IMR-90 (cell line): ENCODE data around the gene ZNF641. TPM values are rescaled to one million over a fixed set of nuclear protein-coding genes. Genes with fewer than 3 reads are reported as not detected.

Source experiments
- ATAC-seq: fragments of 200-7000 bp; cut with Tn5 transposase; 2 replicates; pipeline ENCODE4 v1.9.1; 2020; ENCODE audit warnings: low read depth, mild to moderate bottlenecking, moderate library complexity
- BruUV-seq: library from RNA; stranded (reverse); fragments of 400-500 nt; replicated peaks from 2 replicates; lab custom pipeline; 2021; lab: Mats Ljungman, UMichigan
- CTCF ChIA-PET: fragments of 300-600 bp; formaldehyde crosslinking; extraction: SDS; loops from one replicate; lab custom pipeline; 2021; ENCODE audit warnings: antibody characterized with exemption; lab: Yijun Ruan, JAX
- POLR2A ChIA-PET: fragments of 300-600 bp; sonication (Branson Sonifier 250); formaldehyde crosslinking; loops from one replicate; lab custom pipeline; 2022; ENCODE audit warnings: antibody characterized with exemption; ENCODE audit not compliant: unreplicated experiment; lab: Charles Lee
- DNase-seq: peaks from one replicate; pipeline ENCODE4 v3.0.0; 2013
- H2AFZ ChIP-seq: replicated peaks from 2 replicates; pipeline ENCODE3; 2013; ENCODE audit warnings: low read length, mild to moderate bottlenecking; ENCODE audit not compliant: poor library complexity
- H2AK5ac ChIP-seq: 2 replicates; pipeline ENCODE4 v1.6.1; 2013; ENCODE audit warnings: low read depth, low read length, inconsistent platforms
- H2AK9ac ChIP-seq: replicated peaks from 2 replicates; pipeline ENCODE3; 2013; ENCODE audit warnings: mild to moderate bottlenecking, low read depth, low read length, moderate library complexity; ENCODE audit not compliant: poor library complexity
- H2BK120ac ChIP-seq: 2 replicates; pipeline ENCODE4 v1.6.1; 2013; ENCODE audit warnings: low read depth, low read length, inconsistent platforms
- H2BK15ac ChIP-seq: 3 replicates; pipeline ENCODE4 v1.6.1; 2013; ENCODE audit warnings: low read depth, low read length, inconsistent platforms
- H2BK20ac ChIP-seq: 2 replicates; pipeline ENCODE4 v1.6.1; 2013; ENCODE audit warnings: low read depth, mild to moderate bottlenecking, inconsistent platforms, low read length, moderate library complexity
- H2BK5ac ChIP-seq: 2 replicates; pipeline ENCODE4 v1.6.1; 2013; ENCODE audit warnings: mild to moderate bottlenecking, low read depth, low read length, inconsistent platforms; ENCODE audit not compliant: poor library complexity, severe bottlenecking
- H3K14ac ChIP-seq: replicated peaks from 2 replicates; pipeline ENCODE4 v1.6.1; 2013; ENCODE audit warnings: low read depth, low read length, inconsistent platforms
- H3K18ac ChIP-seq: 2 replicates; pipeline ENCODE4 v1.6.1; 2013; ENCODE audit warnings: low read depth, low read length, control low read depth
- H3K23ac ChIP-seq: 2 replicates; pipeline ENCODE4 v1.6.1; 2013; ENCODE audit warnings: low read depth, low read length, inconsistent platforms
- H3K27ac ChIP-seq: 2 replicates; pipeline ENCODE4 v1.5.1; 2013; ENCODE audit warnings: mild to moderate bottlenecking, control low read depth, low read length; ENCODE audit not compliant: insufficient read depth
- H3K27me3 ChIP-seq: 2 replicates; pipeline ENCODE4 v1.6.1; 2013; ENCODE audit warnings: low read length; ENCODE audit not compliant: control insufficient read depth, insufficient read depth
- H3K36me3 ChIP-seq: 2 replicates; pipeline ENCODE4 v1.6.1; 2013; ENCODE audit warnings: low read length, mixed read lengths; ENCODE audit not compliant: control insufficient read depth, insufficient read depth
- H3K4ac ChIP-seq: 2 replicates; pipeline ENCODE4 v1.6.1; 2013; ENCODE audit warnings: low read depth, low read length, inconsistent platforms
- H3K4me1 ChIP-seq: 2 replicates; pipeline ENCODE4 v1.6.1; 2013; ENCODE audit warnings: low read length, mixed read lengths; ENCODE audit not compliant: control insufficient read depth, insufficient read depth
- H3K4me2 ChIP-seq: 2 replicates; pipeline ENCODE4 v1.6.1; 2013; ENCODE audit warnings: low read depth, mild to moderate bottlenecking, control low read depth, low read length, moderate library complexity
- H3K4me3 ChIP-seq: 2 replicates; pipeline ENCODE4 v1.5.1; 2013; ENCODE audit warnings: low read depth, mild to moderate bottlenecking, control low read depth, low read length, moderate library complexity; ENCODE audit not compliant: insufficient read depth
- H3K56ac ChIP-seq: 2 replicates; pipeline ENCODE4 v1.6.1; 2013; ENCODE audit warnings: low read length, inconsistent platforms; ENCODE audit not compliant: insufficient read depth; ENCODE audit errors: extremely low read depth
- H3K79me1 ChIP-seq, 2 experiments: 2 replicates each; pipeline ENCODE4 v1.6.1; 2013; ENCODE audit warnings: low read length in 2 of 2, inconsistent platforms in 1 of 2, low read depth in 1 of 2
- H3K9ac ChIP-seq: 2 replicates; pipeline ENCODE4 v1.6.1; 2013; ENCODE audit warnings: low read depth, low read length, control low read depth
- H3K9me1 ChIP-seq: 2 replicates; pipeline ENCODE4 v1.6.1; 2013; ENCODE audit warnings: low read length, inconsistent platforms; ENCODE audit not compliant: insufficient read depth
- H3K9me3 ChIP-seq: 2 replicates; pipeline ENCODE4 v1.6.1; 2013; ENCODE audit warnings: low read length; ENCODE audit not compliant: control insufficient read depth, insufficient read depth
- H4K20me1 ChIP-seq: 2 replicates; pipeline ENCODE4 v1.6.1; 2013; ENCODE audit warnings: low read length, inconsistent platforms; ENCODE audit not compliant: insufficient read depth
- H4K5ac ChIP-seq: 2 replicates; pipeline ENCODE4 v1.6.1; 2013; ENCODE audit warnings: mild to moderate bottlenecking, low read depth, low read length, control low read depth
- H4K8ac ChIP-seq, 2 experiments: 2 replicates each; pipeline ENCODE4 v1.6.1; 2013; ENCODE audit warnings: low read depth in 2 of 2, low read length in 2 of 2, control low read depth in 1 of 2, inconsistent platforms in 1 of 2
- H4K91ac ChIP-seq: 2 replicates; pipeline ENCODE4 v1.6.1; 2013; ENCODE audit warnings: low read depth, low read length, inconsistent platforms; ENCODE audit not compliant: insufficient read depth
- CEBPB ChIP-seq: IDR thresholded peaks from 2 replicates; pipeline ENCODE4 v1.6.1; 2012; ENCODE audit warnings: low read depth, low read length, improper control_type of control experiment
- CHD1 ChIP-seq: IDR thresholded peaks from 2 replicates; pipeline ENCODE4 v1.6.1; 2012; ENCODE audit warnings: low read depth, low read length, improper control_type of control experiment
- FOS ChIP-seq: fragments of 150-350 bp; IDR thresholded peaks from 2 replicates; pipeline ENCODE4 v1.6.1; 2016; ENCODE audit warnings: low read depth, low read length
- MXI1 ChIP-seq: IDR thresholded peaks from 2 replicates; pipeline ENCODE4 v1.6.1; 2012; ENCODE audit warnings: low read depth, mild to moderate bottlenecking, low read length, moderate library complexity, borderline replicate concordance
- POLR2A ChIP-seq: IDR thresholded peaks from 2 replicates; pipeline ENCODE4 v1.6.1; 2012; ENCODE audit warnings: mild to moderate bottlenecking, low read depth, low read length
- RAD21 ChIP-seq: IDR thresholded peaks from 2 replicates; pipeline ENCODE4 v1.6.1; 2012; ENCODE audit warnings: low read length, improper control_type of control experiment
- RCOR1 ChIP-seq: IDR thresholded peaks from 2 replicates; pipeline ENCODE4 v1.6.1; 2012; ENCODE audit warnings: mild to moderate bottlenecking, low read length, improper control_type of control experiment; ENCODE audit not compliant: insufficient replicate concordance
- RFX5 ChIP-seq: IDR thresholded peaks from 2 replicates; pipeline ENCODE4 v1.8.0; 2012; ENCODE audit warnings: low read depth, mild to moderate bottlenecking, low read length, moderate library complexity
- WGBS, 2 experiments: methylation state at CpG; one replicate each; pipeline versions ENCODE4 v1.1.5 to v1.1.7; 2013; ENCODE audit warnings: missing lambda C conversion rate in 2 of 2; ENCODE audit not compliant: insufficient read length in 1 of 2; ENCODE audit errors: extremely low coverage in 2 of 2; 5-methylcytosine and 5-hydroxymethylcytosine counted together
- dilution Hi-C: fragments of 300-500 bp; cut with HindIII; formaldehyde crosslinking; loops from one replicate; pipeline ENCODE4 v1.14.3; 2018; ENCODE audit warnings: low sequenced_read_pairs; ENCODE audit not compliant: unreplicated experiment
- in situ Hi-C: fragments of 300-500 bp; cut with MboI; formaldehyde crosslinking; loops from 3 replicates; pipeline ENCODE4 v1.14.3; 2019; ENCODE audit warnings: low sequenced_read_pairs, inconsistent platforms, mixed read lengths
- intact Hi-C: fragments of 100-400 bp; cut with micrococcal nuclease; formaldehyde crosslinking; loops from 2 replicates; pipeline ENCODE4 v1.10.0; 2022
- polyA plus RNA-seq, 3 experiments: library from polyadenylated mRNA; depleted of rRNA; stranded (reverse); fragments of >200 nt; gene quantifications; 2 replicates each; pipeline ENCODE4 v1.2.3, GENCODE V29; 2012; ENCODE audit warnings: low replicate concordance in 1 of 3
- total RNA-seq: library from RNA; depleted of rRNA; stranded (reverse); fragments of >200 nt; gene quantifications from 2 replicates; pipeline ENCODE4 v1.2.3, GENCODE V29; 2012
- TF ChIP-seq, protein P1 (sequence below): fragments of 150-350 bp; IDR thresholded peaks from 2 replicates; pipeline ENCODE4 v1.6.1; 2017; ENCODE audit warnings: mild to moderate bottlenecking, antibody characterized with exemption, low read length, low read depth
- TF ChIP-seq, protein P2 (sequence below): conservative IDR thresholded peaks from 2 replicates; pipeline ENCODE4 v1.5.1; 2012; ENCODE audit warnings: mild to moderate bottlenecking, low read depth, low read length, improper control_type of control experiment

ZNF641 gene
- total and polyA plus RNA-seq, 2 of the 4 experiments (the other 2 are of a cell fraction), result 2.5 to 5.2 TPM

DNA sequence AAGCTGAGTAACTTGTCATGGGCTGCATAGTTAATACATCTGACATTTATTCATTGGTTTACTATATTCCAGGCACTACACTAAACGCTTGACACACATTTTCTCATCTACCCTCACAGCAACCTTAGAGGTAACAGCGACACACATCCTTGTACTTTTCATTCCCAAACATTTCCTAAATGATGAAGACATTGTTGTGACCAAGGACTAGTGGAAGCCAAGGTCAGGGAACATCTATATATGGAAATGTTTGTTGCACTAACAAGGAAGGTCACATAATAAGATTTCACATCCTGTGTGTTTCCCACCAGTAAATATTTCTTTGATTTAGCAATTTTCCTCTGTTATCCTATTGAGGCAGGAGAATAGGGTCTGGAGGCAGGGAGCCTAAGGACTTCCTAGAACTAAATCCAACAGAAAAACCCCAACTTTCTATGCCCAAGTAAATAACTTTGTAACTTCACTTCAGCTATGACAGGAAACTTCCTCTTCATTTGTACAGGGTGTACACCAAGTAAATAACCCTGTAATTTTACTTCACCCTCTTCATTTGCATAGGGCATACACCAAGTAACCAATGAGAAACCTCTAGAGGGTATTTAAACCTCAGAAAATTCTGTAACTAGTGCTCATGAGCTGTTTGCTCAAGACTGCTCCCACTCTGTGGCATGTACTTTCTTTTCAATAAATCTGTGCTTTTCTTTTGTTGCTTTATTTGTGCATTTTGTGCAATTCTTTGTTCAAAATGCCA lies 48.4 kb downstream of the ZNF641 start:
- H4K20me1 ChIP-seq, result no peaks in the 10 kb centered on the region
- H3K4me1 ChIP-seq, result no peaks in the 10 kb centered on the region
- peaks cover 3% of the 10 kb centered on the region for H3K27me3 ChIP-seq
- no peak overlapping the region for H2BK15ac ChIP-seq
- no peak overlapping the region for H4K8ac ChIP-seq
- no peak for DNase-seq
- no peak overlapping the region for H3K4me2 ChIP-seq
- H3K9me1 ChIP-seq, result no peaks in the 10 kb centered on the region
- no peak overlapping the region for H2BK5ac ChIP-seq
- H2BK120ac ChIP-seq, result no peak overlapping the region
- H3K18ac ChIP-seq, result no peak overlapping the region
- no TSS peak for BruUV-seq
- no CpG with 5 or more reads among the region's 2 CpGs for WGBS, 2 experiments
- intact Hi-C loops, result no loop called here
- ATAC-seq, result no peak
- H2AK9ac ChIP-seq, result no peak overlapping the region
- H4K5ac ChIP-seq, result no peak overlapping the region
- no peak overlapping the region for H3K56ac ChIP-seq
- H2AK5ac ChIP-seq, result no peak overlapping the region
- no peak overlapping the region for H3K4me3 ChIP-seq
- no peak overlapping the region for H4K91ac ChIP-seq
- in situ Hi-C loops, result no loop called here
- no peaks in the 10 kb centered on the region for H3K9me3 ChIP-seq
- H2AFZ ChIP-seq, result no peak overlapping the region
- no peaks in the 10 kb centered on the region for H3K79me1 ChIP-seq
- no peak overlapping the region for H3K14ac ChIP-seq
- CTCF ChIA-PET, result no interaction called here
- H3K4ac ChIP-seq, result no peak overlapping the region
- TF ChIP-seq RFX5, result no peak
- TF ChIP-seq FOS, result no peak
- no peak for TF ChIP-seq RAD21
- TF ChIP-seq, protein P1, sequence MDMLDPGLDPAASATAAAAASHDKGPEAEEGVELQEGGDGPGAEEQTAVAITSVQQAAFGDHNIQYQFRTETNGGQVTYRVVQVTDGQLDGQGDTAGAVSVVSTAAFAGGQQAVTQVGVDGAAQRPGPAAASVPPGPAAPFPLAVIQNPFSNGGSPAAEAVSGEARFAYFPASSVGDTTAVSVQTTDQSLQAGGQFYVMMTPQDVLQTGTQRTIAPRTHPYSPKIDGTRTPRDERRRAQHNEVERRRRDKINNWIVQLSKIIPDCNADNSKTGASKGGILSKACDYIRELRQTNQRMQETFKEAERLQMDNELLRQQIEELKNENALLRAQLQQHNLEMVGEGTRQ, result no peak
- no peak for TF ChIP-seq POLR2A
- no peak for TF ChIP-seq CHD1
- TF ChIP-seq, protein P2, sequence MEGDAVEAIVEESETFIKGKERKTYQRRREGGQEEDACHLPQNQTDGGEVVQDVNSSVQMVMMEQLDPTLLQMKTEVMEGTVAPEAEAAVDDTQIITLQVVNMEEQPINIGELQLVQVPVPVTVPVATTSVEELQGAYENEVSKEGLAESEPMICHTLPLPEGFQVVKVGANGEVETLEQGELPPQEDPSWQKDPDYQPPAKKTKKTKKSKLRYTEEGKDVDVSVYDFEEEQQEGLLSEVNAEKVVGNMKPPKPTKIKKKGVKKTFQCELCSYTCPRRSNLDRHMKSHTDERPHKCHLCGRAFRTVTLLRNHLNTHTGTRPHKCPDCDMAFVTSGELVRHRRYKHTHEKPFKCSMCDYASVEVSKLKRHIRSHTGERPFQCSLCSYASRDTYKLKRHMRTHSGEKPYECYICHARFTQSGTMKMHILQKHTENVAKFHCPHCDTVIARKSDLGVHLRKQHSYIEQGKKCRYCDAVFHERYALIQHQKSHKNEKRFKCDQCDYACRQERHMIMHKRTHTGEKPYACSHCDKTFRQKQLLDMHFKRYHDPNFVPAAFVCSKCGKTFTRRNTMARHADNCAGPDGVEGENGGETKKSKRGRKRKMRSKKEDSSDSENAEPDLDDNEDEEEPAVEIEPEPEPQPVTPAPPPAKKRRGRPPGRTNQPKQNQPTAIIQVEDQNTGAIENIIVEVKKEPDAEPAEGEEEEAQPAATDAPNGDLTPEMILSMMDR, result no peak
- TF ChIP-seq RCOR1, result no peak
- no peak for TF ChIP-seq MXI1
- TF ChIP-seq CEBPB, result no peak
- H2BK20ac ChIP-seq, result no peak overlapping the region
- H3K27ac ChIP-seq, result no peak overlapping the region
- H3K36me3 ChIP-seq, result no peaks in the 10 kb centered on the region
- no peak overlapping the region for H3K9ac ChIP-seq
- POLR2A ChIA-PET, result no interaction called here
- dilution Hi-C loops, result no loop called here
- no peak overlapping the region for H3K23ac ChIP-seq
